Measurements from ENCODE around the gene CDH7. TPM values are rescaled to one million over a fixed set of nuclear protein-coding genes. Genes with fewer than 3 reads are reported as not detected.

CDH7 gene
- total RNA-seq, 1 experiment from 2014 or later, result not detected

GRCh38 chr18:65751155-65752085, 608 bp downstream of the CDH7 start:
- POLR2A ChIA-PET, result no interaction called here
- intact Hi-C loops (cut with micrococcal nuclease), result no loop called here
- Mint-ChIP-seq H3K9me3 (ENCODE audit: unreplicated experiment) (peaks cover 7% of the 10 kb centered on the region), H3K4me3 (ENCODE audit: unreplicated experiment) (no peak overlapping the region), H3K27ac (ENCODE audit: low read depth, unreplicated experiment) (no peak overlapping the region), H3K27me3 (ENCODE audit: insufficient read depth, unreplicated experiment) (peaks cover 47% of the 10 kb centered on the region), H3K36me3 (ENCODE audit: insufficient read depth, unreplicated experiment) (no peaks in the 10 kb centered on the region), H3K4me1 (ENCODE audit: insufficient read depth, unreplicated experiment) (no peaks in the 10 kb centered on the region)
- TF ChIP-seq, protein P1, sequence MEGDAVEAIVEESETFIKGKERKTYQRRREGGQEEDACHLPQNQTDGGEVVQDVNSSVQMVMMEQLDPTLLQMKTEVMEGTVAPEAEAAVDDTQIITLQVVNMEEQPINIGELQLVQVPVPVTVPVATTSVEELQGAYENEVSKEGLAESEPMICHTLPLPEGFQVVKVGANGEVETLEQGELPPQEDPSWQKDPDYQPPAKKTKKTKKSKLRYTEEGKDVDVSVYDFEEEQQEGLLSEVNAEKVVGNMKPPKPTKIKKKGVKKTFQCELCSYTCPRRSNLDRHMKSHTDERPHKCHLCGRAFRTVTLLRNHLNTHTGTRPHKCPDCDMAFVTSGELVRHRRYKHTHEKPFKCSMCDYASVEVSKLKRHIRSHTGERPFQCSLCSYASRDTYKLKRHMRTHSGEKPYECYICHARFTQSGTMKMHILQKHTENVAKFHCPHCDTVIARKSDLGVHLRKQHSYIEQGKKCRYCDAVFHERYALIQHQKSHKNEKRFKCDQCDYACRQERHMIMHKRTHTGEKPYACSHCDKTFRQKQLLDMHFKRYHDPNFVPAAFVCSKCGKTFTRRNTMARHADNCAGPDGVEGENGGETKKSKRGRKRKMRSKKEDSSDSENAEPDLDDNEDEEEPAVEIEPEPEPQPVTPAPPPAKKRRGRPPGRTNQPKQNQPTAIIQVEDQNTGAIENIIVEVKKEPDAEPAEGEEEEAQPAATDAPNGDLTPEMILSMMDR (IDR thresholded peaks at IDR 0.05; ENCODE audit: unreplicated experiment), result no peak
- no peak for DNase-seq (ENCODE audit: unreplicated experiment)
- CTCF ChIA-PET, result no interaction called here
- no TSS peak for BruUV-seq (replicated peaks)

DNA sequence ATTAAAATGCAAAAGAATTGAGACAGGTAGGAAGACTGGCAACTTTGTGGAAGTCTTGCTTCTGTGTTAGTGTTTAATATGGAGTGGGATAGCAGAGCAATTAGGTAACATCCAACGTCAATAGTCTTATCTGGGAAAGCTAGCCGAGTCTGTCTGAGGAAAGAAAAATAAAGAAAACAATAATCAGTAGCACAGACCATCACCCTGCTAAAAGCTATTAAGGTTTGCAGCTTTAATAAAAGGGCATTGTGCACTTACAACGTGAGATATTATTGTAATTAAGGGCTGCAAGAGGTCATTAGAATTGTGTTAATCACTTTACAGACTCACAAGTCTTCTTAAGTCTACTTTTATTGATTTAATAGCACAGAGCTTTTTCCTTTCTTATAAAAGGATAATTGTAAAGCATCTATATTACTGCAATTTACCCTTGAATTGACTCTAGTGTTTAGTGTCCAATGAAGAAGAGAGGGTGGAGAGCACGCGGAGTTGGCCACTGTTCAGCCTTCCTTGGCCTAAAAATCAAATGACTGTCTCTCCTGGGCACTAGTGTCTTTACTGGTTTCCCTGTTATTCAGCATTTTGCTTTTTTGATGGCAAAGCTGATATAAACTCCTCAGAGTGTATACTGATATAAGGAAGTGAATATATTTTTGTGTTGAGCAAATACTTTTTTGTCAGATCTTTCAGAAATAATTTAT, 2.0 kb downstream of the CDH7 start:
- Mint-ChIP-seq H3K36me3 (ENCODE audit: insufficient read depth, unreplicated experiment) (no peaks in the 10 kb centered on the region), H3K27ac (ENCODE audit: low read depth, unreplicated experiment) (no peak overlapping the region), H3K27me3 (ENCODE audit: insufficient read depth, unreplicated experiment) (peaks cover 58% of the 10 kb centered on the region), H3K9me3 (ENCODE audit: unreplicated experiment) (no peaks in the 10 kb centered on the region), H3K4me1 (ENCODE audit: insufficient read depth, unreplicated experiment) (no peaks in the 10 kb centered on the region), H3K4me3 (ENCODE audit: unreplicated experiment) (no peak overlapping the region)
- ChIA-PET CTCF (interaction anchor here (0.5 to 1.6 kb wide), 5 partner anchors 21 to 1657 kb away, joined by 3 to 5 read pairs (median 3); no protein-coding TSS in a partner anchor), POLR2A (interaction anchor here (0.6 to 1.1 kb wide), 5 partner anchors 21 to 242 kb away, joined by 3 read pairs; no protein-coding TSS in a partner anchor)
- TF ChIP-seq, protein P1 (IDR thresholded peaks at IDR 0.05; ENCODE audit: unreplicated experiment), result no peak
- intact Hi-C loops (cut with micrococcal nuclease), result no loop called here
- DNase-seq (ENCODE audit: unreplicated experiment), result no peak
- no TSS peak for BruUV-seq (replicated peaks)

DNA sequence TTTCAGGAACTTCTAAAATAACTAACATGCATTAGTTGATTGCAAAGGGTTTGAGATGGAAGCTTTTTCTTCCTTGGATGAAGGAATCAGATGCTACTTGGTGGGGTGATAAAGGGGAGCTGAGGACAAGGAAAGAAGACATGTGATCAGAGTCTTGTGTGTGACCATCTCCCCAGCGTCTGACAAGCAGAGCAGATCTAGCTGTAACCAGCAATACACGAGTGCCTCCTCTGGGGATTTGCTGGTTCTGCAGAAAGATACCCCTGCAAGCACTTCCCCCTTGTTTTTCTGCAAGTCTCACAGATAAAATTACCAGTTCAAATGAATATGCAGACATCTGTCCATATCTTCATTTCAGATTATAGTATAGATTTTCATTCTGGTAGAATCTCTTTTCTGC, 2.7 kb downstream of the CDH7 start:
- H3K27me3 Mint-ChIP-seq (ENCODE audit: insufficient read depth, unreplicated experiment), result peaks cover 66% of the 10 kb centered on the region

More for the DNA sequence above, 2.7 kb downstream of the CDH7 start:
- peak; percentile 38 for DNase-seq (ENCODE audit: unreplicated experiment)
- no peaks in the 10 kb centered on the region for H3K4me1 Mint-ChIP-seq (ENCODE audit: insufficient read depth, unreplicated experiment)
- POLR2A ChIA-PET, result interaction anchor here (0.6 kb wide), 1 partner anchor 32 kb away, joined by 3 read pairs; no protein-coding TSS in a partner anchor
- H3K9me3 Mint-ChIP-seq (ENCODE audit: unreplicated experiment), result no peaks in the 10 kb centered on the region
- H3K27ac Mint-ChIP-seq (ENCODE audit: low read depth, unreplicated experiment), result no peak overlapping the region
- no peaks in the 10 kb centered on the region for H3K36me3 Mint-ChIP-seq (ENCODE audit: insufficient read depth, unreplicated experiment)
- CTCF ChIA-PET, result interaction anchor here (0.6 to 1.6 kb wide), 5 partner anchors 20 to 1658 kb away, joined by 3 to 5 read pairs (median 3); no protein-coding TSS in a partner anchor
- intact Hi-C loops (cut with micrococcal nuclease), result no loop called here
- TF ChIP-seq, protein P1 (IDR thresholded peaks at IDR 0.05; ENCODE audit: unreplicated experiment), result peak; percentile 23
- BruUV-seq (replicated peaks), result no TSS peak
- H3K4me3 Mint-ChIP-seq (ENCODE audit: unreplicated experiment), result no peak overlapping the region
